Raji (cell line): Measurements from ENCODE around the gene FSTL4.

ENCODE experiments used
- POLR2A ChIP-seq: IDR thresholded peaks from 2 replicates; pipeline ENCODE4 v1.6.1; 2011; ENCODE audit warnings: low read depth, low read length, control low read depth; ENCODE audit not compliant: insufficient read depth

FSTL4 gene

GRCh38 chr5:133252133-133252480, 360.2 kb downstream of the FSTL4 start:
- no peak for TF ChIP-seq POLR2A

GRCh38 chr5:133251296-133252132, 360.8 kb downstream of the FSTL4 start:
- TF ChIP-seq POLR2A: no peak

GRCh38 chr5:133250527-133250926, 361.8 kb downstream of the FSTL4 start:
- TF ChIP-seq POLR2A: no peak

GRCh38 chr5:133249593-133249992, 362.7 kb downstream of the FSTL4 start:
- TF ChIP-seq POLR2A: no peak

GRCh38 chr5:133247881-133248624, 364.3 kb downstream of the FSTL4 start:
- TF ChIP-seq POLR2A: no peak

- no peak for TF ChIP-seq POLR2A
Measured at GRCh38 chr5:133247151-133247709, 365.1 kb downstream of the FSTL4 start.

GRCh38 chr5:133246376-133247150, 365.8 kb downstream of the FSTL4 start:
- no peak for TF ChIP-seq POLR2A

GRCh38 chr5:133246053-133246370, 366.3 kb downstream of the FSTL4 start:
- no peak for TF ChIP-seq POLR2A

GRCh38 chr5:133245191-133246052, 366.9 kb downstream of the FSTL4 start:
- no peak for TF ChIP-seq POLR2A

- TF ChIP-seq POLR2A: no peak
Measured at GRCh38 chr5:133244242-133244641, 368.1 kb downstream of the FSTL4 start.

- no peak for TF ChIP-seq POLR2A
Measured at GRCh38 chr5:133243196-133243595, 369.1 kb downstream of the FSTL4 start.

- no peak for TF ChIP-seq POLR2A
Measured at GRCh38 chr5:133242221-133242835, 370.0 kb downstream of the FSTL4 start.

GRCh38 chr5:133241179-133242092, 370.9 kb downstream of the FSTL4 start:
- no peak for TF ChIP-seq POLR2A

- TF ChIP-seq POLR2A: no peak
Measured at GRCh38 chr5:133240425-133241091, 371.8 kb downstream of the FSTL4 start.
